GM23338 (cell line): ENCODE measurements around the gene GTF3C5. TPM values are rescaled to one million over a fixed set of nuclear protein-coding genes. Genes with fewer than 3 reads are reported as not detected.

ENCODE experiments used
- ATAC-seq: fragments of 200-7000 bp; cut with Tn5 transposase; 3 replicates; pipeline ENCODE4 v1.9.1; 2020
- DNase-seq: peaks from one replicate; pipeline ENCODE4 v3.0.0-alpha.2; 2015; ENCODE audit warnings: low spot score
- H2AFZ ChIP-seq: fragments of 200-600 bp; sonication (generic); 2 replicates; pipeline ENCODE4 v1.8.0; 2016; ENCODE audit warnings: antibody characterized with exemption, mild to moderate bottlenecking, moderate library complexity
- H3F3A ChIP-seq: fragments of 200-600 bp; sonication (generic); replicated peaks from 2 replicates; pipeline ENCODE4 v1.8.0; 2017; ENCODE audit warnings: antibody characterized with exemption, mixed run types, low read depth
- H3K27ac ChIP-seq: fragments of 200-600 bp; sonication (generic); 2 replicates; pipeline ENCODE4 v1.6.1; 2016; ENCODE audit warnings: low read depth
- H3K27me3 ChIP-seq: fragments of 200-600 bp; sonication (generic); 2 replicates; pipeline ENCODE4 v1.8.0; 2016; ENCODE audit warnings: mild to moderate bottlenecking, mixed run types, moderate library complexity; ENCODE audit not compliant: insufficient read depth
- H3K36me3 ChIP-seq: fragments of 200-600 bp; sonication (generic); 2 replicates; pipeline ENCODE4 v1.8.0; 2016; ENCODE audit warnings: mild to moderate bottlenecking; ENCODE audit not compliant: insufficient read depth
- H3K4me1 ChIP-seq: fragments of 200-600 bp; sonication (generic); 2 replicates; pipeline ENCODE4 v1.8.0; 2016; ENCODE audit warnings: mild to moderate bottlenecking, moderate library complexity; ENCODE audit not compliant: insufficient read depth
- H3K4me2 ChIP-seq: fragments of 200-600 bp; sonication (generic); 2 replicates; pipeline ENCODE4 v1.7.1; 2017; ENCODE audit warnings: mixed run types
- H3K4me3 ChIP-seq: fragments of 200-600 bp; sonication (generic); 2 replicates; pipeline ENCODE4 v1.6.1; 2016; ENCODE audit warnings: mixed run types
- H3K79me2 ChIP-seq: fragments of 200-600 bp; sonication (generic); replicated peaks from 2 replicates; pipeline ENCODE4 v1.8.0; 2017; ENCODE audit warnings: mild to moderate bottlenecking; ENCODE audit not compliant: insufficient read depth
- H3K9me2 ChIP-seq: fragments of 200-600 bp; sonication (generic); 2 replicates; pipeline ENCODE4 v1.8.0; 2017; ENCODE audit not compliant: insufficient read depth
- H4K20me1 ChIP-seq: fragments of 200-600 bp; sonication (generic); replicated peaks from 2 replicates; pipeline ENCODE4 v1.8.0; 2017; ENCODE audit warnings: mild to moderate bottlenecking; ENCODE audit not compliant: insufficient read depth
- H3K27ac Mint-ChIP-seq: 2 replicates; pipeline ENCODE4 v1.8.0; 2020; ENCODE audit warnings: inconsistent platforms, mild to moderate bottlenecking, moderate library complexity, mixed read lengths
- H3K27me3 Mint-ChIP-seq: 3 replicates; pipeline ENCODE4 v1.8.0; 2022; ENCODE audit warnings: low read depth, mild to moderate bottlenecking, moderate library complexity, mixed read lengths, inconsistent platforms; ENCODE audit not compliant: insufficient read depth, poor library complexity
- H3K36me3 Mint-ChIP-seq: 3 replicates; pipeline ENCODE4 v1.8.0; 2021; ENCODE audit warnings: low read depth, mild to moderate bottlenecking, inconsistent platforms, moderate library complexity, mixed read lengths
- H3K4me1 Mint-ChIP-seq: 3 replicates; pipeline ENCODE4 v1.8.0; 2020; ENCODE audit warnings: mild to moderate bottlenecking, inconsistent platforms, mixed read lengths
- H3K4me3 Mint-ChIP-seq: 3 replicates; pipeline ENCODE4 v1.8.0; 2021; ENCODE audit warnings: moderate library complexity, mild to moderate bottlenecking, inconsistent platforms, mixed read lengths
- H3K9me3 Mint-ChIP-seq: 3 replicates; pipeline ENCODE4 v1.8.0; 2020; ENCODE audit warnings: moderate library complexity, mild to moderate bottlenecking, inconsistent platforms, mixed read lengths
- CREB1 ChIP-seq: fragments of 250-450 bp; sonication (Bioruptor Pico); IDR thresholded peaks from 2 replicates; pipeline ENCODE4 v1.5.0; 2020; ENCODE audit warnings: low read depth, mild to moderate bottlenecking, moderate library complexity
- CTCF ChIP-seq, 2 experiments: fragments of 200-600 bp in 1 of 2; sonication (generic) in 1 of 2; conservative IDR thresholded peaks; 2 replicates each; pipeline versions ENCODE4 v1.5.1 to v1.6.1; 2016 to 2017; ENCODE audit warnings: antibody characterized with exemption in 2 of 2, low read depth in 2 of 2, mild to moderate bottlenecking in 2 of 2, moderate library complexity in 1 of 2
- EZH2 ChIP-seq: fragments of 200-600 bp; sonication (generic); IDR thresholded peaks from one replicate; pipeline ENCODE4 v1.8.0; 2017; ENCODE audit warnings: antibody characterized with exemption, mild to moderate bottlenecking, low read depth; ENCODE audit not compliant: unreplicated experiment
- EZH2phosphoT487 ChIP-seq: fragments of 200-600 bp; sonication (generic); IDR thresholded peaks from one replicate; pipeline ENCODE4 v1.8.1; 2018; ENCODE audit warnings: antibody characterized with exemption; ENCODE audit not compliant: unreplicated experiment
- JUNB ChIP-seq: IDR thresholded peaks from one replicate; pipeline ENCODE4 v1.6.1; 2016; ENCODE audit warnings: antibody characterized with exemption; ENCODE audit not compliant: unreplicated experiment
- NANOG ChIP-seq: IDR thresholded peaks from 2 replicates; pipeline ENCODE4 v1.6.1; 2016; ENCODE audit warnings: antibody characterized with exemption, borderline replicate concordance
- POLR2AphosphoS5 ChIP-seq: IDR thresholded peaks from 2 replicates; pipeline ENCODE4 v1.6.1; 2016; ENCODE audit warnings: antibody characterized with exemption, low read depth
- REST ChIP-seq: IDR thresholded peaks from one replicate; pipeline ENCODE4 v1.6.1; 2018; ENCODE audit warnings: antibody characterized with exemption; ENCODE audit not compliant: unreplicated experiment
- ZNF114 ChIP-seq: fragments of 250-450 bp; sonication (Bioruptor Pico); IDR thresholded peaks from 2 replicates; pipeline ENCODE4 v1.5.0; 2020; ENCODE audit warnings: mild to moderate bottlenecking, moderate library complexity
- ZNF331 ChIP-seq: fragments of 250-450 bp; sonication (Bioruptor Pico); IDR thresholded peaks from 2 replicates; pipeline ENCODE4 v1.5.0; 2020; ENCODE audit warnings: low read depth, mild to moderate bottlenecking, moderate library complexity
- ZNF462 ChIP-seq: fragments of 250-450 bp; sonication (Bioruptor Pico); IDR thresholded peaks from 2 replicates; pipeline ENCODE4 v1.5.0; 2020; ENCODE audit warnings: mild to moderate bottlenecking, moderate library complexity
- polyA plus RNA-seq: library from polyadenylated mRNA; unstranded; fragments of >200 nt; fragmentation: Nextera tagmentation; extraction: Ambion mirVana; gene quantifications from 2 replicates; pipeline ENCODE4 v1.2.1, GENCODE V29; 2016
- total RNA-seq: library from RNA; depleted of rRNA; stranded (reverse); fragments of >200 nt; shearing (Covaris generic); gene quantifications from 2 replicates; pipeline ENCODE4 v1.2.3, GENCODE V29; 2014

The GTF3C5 gene
- total and polyA plus RNA-seq, 2 experiments from 2014 or later: 46.0 to 78.8 TPM

- Histone ChIP-seq H3K27me3 (no peaks in the 10 kb centered on the region), H3K36me3 (no peaks in the 10 kb centered on the region), H3K79me2 (no peaks in the 10 kb centered on the region), H3F3A (no peaks in the 10 kb centered on the region), H2AFZ (no peak overlapping the region), H4K20me1 (no peaks in the 10 kb centered on the region), H3K4me3 (no peak overlapping the region), H3K9me2 (no peaks in the 10 kb centered on the region), H3K27ac (no peak overlapping the region), H3K4me2 (no peak overlapping the region), H3K4me1 (no peaks in the 10 kb centered on the region)
- peaks cover 34% of the 10 kb centered on the region for H3K36me3 Mint-ChIP-seq
- peaks cover 2% of the 10 kb centered on the region; the same call in 2 of the 3 replicates for H3K9me3 Mint-ChIP-seq
- peaks cover 2% of the 10 kb centered on the region for H3K4me1 Mint-ChIP-seq
- H3K27ac Mint-ChIP-seq: no peak overlapping the region
- no peak overlapping the region for H3K4me3 Mint-ChIP-seq
- peaks cover 2% of the 10 kb centered on the region for H3K27me3 Mint-ChIP-seq
- no peak for TF ChIP-seq JUNB
- TF ChIP-seq ZNF114 (CRISPR knock-in tag): no peak
- no peak for TF ChIP-seq EZH2
- TF ChIP-seq CTCF (conservative IDR thresholded peaks at IDR 0.05; ENCODE audit: low read depth in 2 of 2): no peak
- TF ChIP-seq EZH2phosphoT487: no peak
- TF ChIP-seq NANOG: no peak
- TF ChIP-seq CREB1 (CRISPR knock-in tag): no peak
- no peak for TF ChIP-seq POLR2AphosphoS5
- TF ChIP-seq ZNF331 (CRISPR knock-in tag): no peak
- no peak for TF ChIP-seq ZNF462
- TF ChIP-seq REST: no peak
- no peak for ATAC-seq
- no peak for DNase-seq
Observed at GRCh38 chr9:133101356-133102189, 70.8 kb downstream of the GTF3C5 start.
